ENCODE results near the gene UGT1A10. TPM values are rescaled to one million over a fixed set of nuclear protein-coding genes. Genes with fewer than 3 reads are reported as not detected.

The UGT1A10 gene
- total RNA-seq, 1 donor from 2014 or later: 0.48 TPM

DNA sequence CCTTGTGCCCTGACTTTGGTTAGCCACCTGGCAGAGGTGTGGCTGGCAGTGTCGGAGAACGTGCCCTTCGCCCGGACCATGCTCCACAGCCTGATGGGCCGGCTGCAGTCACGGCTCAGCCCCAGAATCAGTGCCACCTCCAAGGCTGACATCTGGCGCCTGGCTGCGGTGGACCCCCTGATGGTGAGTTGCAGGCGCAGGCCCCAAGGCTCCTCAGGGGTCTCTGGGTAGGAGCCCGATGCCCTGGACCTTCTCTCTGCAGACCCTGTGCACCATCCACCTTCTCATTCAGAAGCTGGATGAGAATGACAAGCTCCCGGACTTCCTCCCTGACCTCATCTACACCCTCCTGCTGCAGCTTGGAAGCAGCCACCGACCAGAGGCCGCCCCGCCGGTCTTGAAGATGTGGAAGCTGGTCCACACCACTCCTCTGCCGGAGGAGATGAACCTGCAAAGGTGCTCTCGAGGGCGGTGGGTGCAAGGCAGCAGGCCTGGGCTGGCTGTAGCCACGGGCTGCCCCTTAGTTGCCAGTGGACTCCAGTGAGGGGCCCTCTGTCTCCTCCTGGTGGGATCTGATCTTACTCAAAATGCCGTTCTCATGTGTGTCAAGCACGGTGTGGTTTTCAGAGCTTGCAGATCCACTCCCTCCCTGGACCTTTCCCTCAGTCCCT lies 186.0 kb downstream of the UGT1A10 start:
- DNase-seq (ENCODE audit: low spot score): no peak

Other genes starting within 250 kb of the UGT1A10 start
- 33.2 TPM for gene USP40, start 69.7 kb upstream of the UGT1A10 start, total RNA-seq (ENCODE audit: insufficient read depth, low replicate concordance)
- gene UGT1A8, start 18.8 kb upstream of the UGT1A10 start, total RNA-seq (ENCODE audit: insufficient read depth, low replicate concordance): 6.5 TPM
- 0.48 TPM for gene UGT1A9, start 35.5 kb downstream of the UGT1A10 start, total RNA-seq (ENCODE audit: insufficient read depth, low replicate concordance)
- gene UGT1A7, start 45.5 kb downstream of the UGT1A10 start, total RNA-seq (ENCODE audit: insufficient read depth, low replicate concordance): 3.6 TPM
- 3.1 TPM for gene UGT1A6, start 56.4 kb downstream of the UGT1A10 start, total RNA-seq (ENCODE audit: insufficient read depth, low replicate concordance)
- not detected for gene UGT1A5, start 76.5 kb downstream of the UGT1A10 start, total RNA-seq (ENCODE audit: insufficient read depth, low replicate concordance)
- gene UGT1A4, start 82.3 kb downstream of the UGT1A10 start, total RNA-seq (ENCODE audit: insufficient read depth, low replicate concordance): not detected
- gene UGT1A3, start 92.6 kb downstream of the UGT1A10 start, total RNA-seq (ENCODE audit: insufficient read depth, low replicate concordance): not detected
- 3.1 TPM for gene UGT1A1, start 123.8 kb downstream of the UGT1A10 start, total RNA-seq (ENCODE audit: insufficient read depth, low replicate concordance)
- gene MROH2A, start 141.9 kb downstream of the UGT1A10 start, total RNA-seq (ENCODE audit: insufficient read depth, low replicate concordance): not detected
- 3.9 TPM for gene HJURP, start 218.1 kb downstream of the UGT1A10 start, total RNA-seq (ENCODE audit: insufficient read depth, low replicate concordance)

Data from umbilical cord (tissue), 2 donors.